ENCODE results near the gene HIPK2.

The HIPK2 gene

DNA sequence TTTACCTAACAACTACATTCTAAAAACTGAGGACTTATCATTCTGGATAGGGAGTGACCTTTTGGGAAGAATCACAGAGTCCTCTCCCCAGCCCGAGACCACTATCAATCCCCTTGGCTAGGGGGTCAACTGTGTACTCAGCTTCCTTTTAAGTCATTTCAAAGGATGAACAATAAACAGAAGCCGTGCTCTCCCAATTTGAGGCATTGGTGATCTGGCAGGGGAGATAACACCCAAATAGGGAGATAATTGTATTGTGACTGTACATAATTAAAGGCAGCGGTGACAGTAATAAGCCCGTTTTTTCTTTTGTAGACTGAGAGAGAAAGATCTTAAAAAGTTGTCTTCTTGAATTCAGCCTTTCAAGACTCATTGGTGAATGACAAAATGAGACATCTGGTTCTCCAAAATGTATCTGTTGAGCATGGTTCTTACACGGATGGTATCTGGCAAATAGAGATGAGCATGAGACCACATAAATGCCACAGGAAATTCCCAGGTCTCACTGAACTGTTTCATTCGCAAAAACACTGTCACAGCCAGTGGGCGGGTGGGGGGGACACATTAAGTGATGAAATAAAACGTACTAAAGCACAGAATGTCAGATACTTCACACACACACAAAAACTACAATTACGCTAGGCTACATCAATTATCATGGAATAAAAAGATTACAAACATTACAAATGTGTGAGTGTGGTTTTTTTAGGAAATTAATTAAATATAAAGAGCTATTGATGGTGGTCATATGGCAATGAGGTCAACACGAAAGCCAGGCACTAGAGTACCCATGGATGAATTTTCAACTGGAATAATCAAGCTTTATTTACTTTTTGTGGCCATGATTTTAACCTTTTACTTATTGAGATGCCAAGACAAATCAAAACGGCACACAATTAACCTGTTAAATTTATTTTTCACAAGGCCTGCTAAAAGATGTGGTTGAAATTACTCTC is 108.4 kb downstream of the HIPK2 start:
- TF ChIP-seq, protein P1, sequence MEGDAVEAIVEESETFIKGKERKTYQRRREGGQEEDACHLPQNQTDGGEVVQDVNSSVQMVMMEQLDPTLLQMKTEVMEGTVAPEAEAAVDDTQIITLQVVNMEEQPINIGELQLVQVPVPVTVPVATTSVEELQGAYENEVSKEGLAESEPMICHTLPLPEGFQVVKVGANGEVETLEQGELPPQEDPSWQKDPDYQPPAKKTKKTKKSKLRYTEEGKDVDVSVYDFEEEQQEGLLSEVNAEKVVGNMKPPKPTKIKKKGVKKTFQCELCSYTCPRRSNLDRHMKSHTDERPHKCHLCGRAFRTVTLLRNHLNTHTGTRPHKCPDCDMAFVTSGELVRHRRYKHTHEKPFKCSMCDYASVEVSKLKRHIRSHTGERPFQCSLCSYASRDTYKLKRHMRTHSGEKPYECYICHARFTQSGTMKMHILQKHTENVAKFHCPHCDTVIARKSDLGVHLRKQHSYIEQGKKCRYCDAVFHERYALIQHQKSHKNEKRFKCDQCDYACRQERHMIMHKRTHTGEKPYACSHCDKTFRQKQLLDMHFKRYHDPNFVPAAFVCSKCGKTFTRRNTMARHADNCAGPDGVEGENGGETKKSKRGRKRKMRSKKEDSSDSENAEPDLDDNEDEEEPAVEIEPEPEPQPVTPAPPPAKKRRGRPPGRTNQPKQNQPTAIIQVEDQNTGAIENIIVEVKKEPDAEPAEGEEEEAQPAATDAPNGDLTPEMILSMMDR (IDR thresholded peaks at IDR 0.05; ENCODE audit: low read depth, low read length, missing control alignments): no peak
- Histone ChIP-seq H3K27ac (no peak overlapping the region), H3K27me3 (replicated peaks) (no peaks in the 10 kb centered on the region), H3K4me3 (ENCODE audit: low read depth, low read length) (no peak overlapping the region), H3K36me3 (replicated peaks) (no peaks in the 10 kb centered on the region)
- in situ Hi-C loops (cut with HindIII; ENCODE audit: low pct_ligation_motif_present, low sequenced_read_pairs): no loop called here
- DNase-seq: no peak

DNA sequence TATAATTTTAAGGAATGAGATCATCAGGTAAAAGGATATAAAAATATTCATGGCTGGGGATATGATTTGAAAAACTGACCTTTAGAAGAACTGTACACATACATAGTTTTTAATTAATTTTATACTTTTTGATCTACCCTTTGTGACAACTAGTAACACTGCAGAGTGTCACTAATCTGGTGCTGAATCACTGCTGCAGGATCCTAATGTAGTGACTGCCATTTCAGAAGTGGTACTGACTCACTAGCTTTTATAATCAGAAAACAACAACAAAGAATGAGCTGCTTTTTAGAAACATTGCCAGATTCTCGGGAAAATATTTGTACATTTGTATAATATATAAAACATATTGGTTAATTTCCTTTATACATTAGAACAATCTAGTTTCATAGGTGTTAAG is 110.4 kb downstream of the HIPK2 start:
- H3K4me3 ChIP-seq (ENCODE audit: low read depth, low read length): no peak overlapping the region
- no peaks in the 10 kb centered on the region for H3K36me3 ChIP-seq (replicated peaks)
- H3K27me3 ChIP-seq (replicated peaks): no peaks in the 10 kb centered on the region
- in situ Hi-C loops (cut with HindIII; ENCODE audit: low pct_ligation_motif_present, low sequenced_read_pairs): no loop called here
- DNase-seq: no peak
- H3K27ac ChIP-seq: no peak overlapping the region
- TF ChIP-seq, protein P1 (IDR thresholded peaks at IDR 0.05; ENCODE audit: low read depth, low read length, missing control alignments): no peak

DNA sequence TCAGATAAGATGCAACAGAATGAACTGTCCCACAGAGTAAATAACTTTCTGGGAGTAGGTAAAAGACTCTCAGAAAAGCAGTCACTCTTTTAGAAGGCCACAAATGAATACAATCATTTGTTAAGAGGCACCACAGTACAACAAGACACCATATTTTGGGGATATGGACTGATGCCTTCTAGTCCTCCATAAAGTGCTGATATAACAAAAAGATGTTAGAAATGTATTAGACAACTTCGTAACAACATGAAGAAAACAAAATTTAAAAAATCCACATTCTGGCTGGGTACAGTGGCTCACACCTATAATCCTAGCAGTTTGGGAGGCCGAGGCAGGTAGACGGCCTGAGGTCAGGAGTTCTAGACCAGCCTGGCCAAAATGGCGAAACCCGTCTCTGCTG is 111.3 kb downstream of the HIPK2 start:
- in situ Hi-C loops (cut with HindIII; ENCODE audit: low pct_ligation_motif_present, low sequenced_read_pairs): no loop called here
- TF ChIP-seq, protein P1 (IDR thresholded peaks at IDR 0.05; ENCODE audit: low read depth, low read length, missing control alignments): no peak
- no peaks in the 10 kb centered on the region for H3K27me3 ChIP-seq (replicated peaks)
- no peak for DNase-seq
- H3K4me3 ChIP-seq (ENCODE audit: low read depth, low read length): no peak overlapping the region
- no peak overlapping the region for H3K27ac ChIP-seq
- no peaks in the 10 kb centered on the region for H3K36me3 ChIP-seq (replicated peaks)

DNA sequence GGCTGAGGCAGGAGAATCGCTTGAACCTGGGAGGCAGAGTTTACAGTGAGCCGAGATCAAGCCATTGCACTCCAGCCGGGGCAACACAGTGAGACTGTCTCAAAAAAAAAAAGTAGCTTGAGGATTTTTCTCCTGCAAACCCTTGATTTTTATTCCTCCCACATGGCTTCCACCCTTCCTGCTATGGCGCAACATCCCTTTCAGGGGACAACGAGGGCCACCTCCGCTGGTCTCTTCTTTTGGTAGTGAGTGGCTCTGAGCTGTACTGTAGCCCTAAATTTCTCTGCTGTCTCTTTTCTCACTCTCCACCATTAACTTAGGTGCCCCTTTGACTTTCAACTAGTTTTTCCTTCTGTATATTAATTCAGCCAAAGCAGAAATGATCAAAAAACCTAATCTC is 113.4 kb downstream of the HIPK2 start:
- H3K4me3 ChIP-seq (ENCODE audit: low read depth, low read length): no peak overlapping the region
- TF ChIP-seq, protein P1 (IDR thresholded peaks at IDR 0.05; ENCODE audit: low read depth, low read length, missing control alignments): no peak
- no peak overlapping the region for H3K27ac ChIP-seq
- H3K36me3 ChIP-seq (replicated peaks): no peaks in the 10 kb centered on the region
- in situ Hi-C loops (cut with HindIII; ENCODE audit: low pct_ligation_motif_present, low sequenced_read_pairs): no loop called here
- no peak for DNase-seq
- no peaks in the 10 kb centered on the region for H3K27me3 ChIP-seq (replicated peaks)

DNA sequence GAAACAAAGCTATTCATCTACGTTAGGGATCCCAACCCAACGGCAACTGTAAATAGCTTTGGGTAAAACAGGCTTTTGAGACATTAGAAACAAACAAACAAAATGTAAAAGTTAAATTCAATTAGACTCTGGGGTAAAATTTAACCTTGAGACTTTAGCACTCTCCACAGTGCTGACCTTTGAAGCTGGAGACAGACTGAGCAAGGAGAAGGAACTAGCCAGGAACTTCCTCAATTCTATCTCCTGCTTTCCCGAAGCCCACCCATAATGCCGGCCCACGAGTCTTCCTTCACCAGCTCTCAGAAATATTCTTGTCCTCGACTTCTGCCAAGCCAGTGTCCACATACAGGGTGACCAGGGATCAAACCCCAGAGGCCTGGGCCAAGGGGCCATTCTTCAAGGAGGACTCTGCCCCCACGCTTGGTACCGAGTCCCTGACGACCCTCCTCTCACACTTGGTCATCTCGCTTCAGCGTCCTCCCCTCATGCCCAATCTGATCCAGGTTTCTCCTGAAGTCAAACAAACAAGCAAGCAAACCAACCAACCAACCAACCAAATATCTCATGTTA is 114.1 kb downstream of the HIPK2 start:
- TF ChIP-seq, protein P1 (IDR thresholded peaks at IDR 0.05; ENCODE audit: low read depth, low read length, missing control alignments): no peak
- in situ Hi-C loops (cut with HindIII; ENCODE audit: low pct_ligation_motif_present, low sequenced_read_pairs): no loop called here
- Histone ChIP-seq H3K27me3 (replicated peaks) (no peaks in the 10 kb centered on the region), H3K4me3 (ENCODE audit: low read depth, low read length) (no peak overlapping the region), H3K36me3 (replicated peaks) (no peaks in the 10 kb centered on the region), H3K27ac (no peak overlapping the region)
- DNase-seq: no peak
